Measurements from ENCODE around the gene SEMA3C.

Gene SEMA3C

GRCh38 chr7:80774843-80775242 is 144.0 kb downstream of the SEMA3C start:
- no peak for DNase-seq

- no peak for DNase-seq
Measured at GRCh38 chr7:80773787-80774508, 144.9 kb downstream of the SEMA3C start.

GRCh38 chr7:80772347-80772993 is 146.4 kb downstream of the SEMA3C start:
- no peak for DNase-seq

- DNase-seq, result peak; percentile 24
Measured at GRCh38 chr7:80771523-80771922, 147.3 kb downstream of the SEMA3C start.

- peak; percentile 58 for DNase-seq
Measured at GRCh38 chr7:80770675-80771081, 148.2 kb downstream of the SEMA3C start.

GRCh38 chr7:80770061-80770460 is 148.8 kb downstream of the SEMA3C start:
- DNase-seq, result no peak

GRCh38 chr7:80768756-80769155 is 150.1 kb downstream of the SEMA3C start:
- no peak for DNase-seq

GRCh38 chr7:80767654-80768053 is 151.2 kb downstream of the SEMA3C start:
- DNase-seq, result no peak

- DNase-seq, result no peak
Measured at GRCh38 chr7:80766724-80767123, 152.1 kb downstream of the SEMA3C start.

GRCh38 chr7:80764132-80764531 is 154.7 kb downstream of the SEMA3C start:
- no peak for DNase-seq

- DNase-seq, result no peak
Measured at GRCh38 chr7:80763704-80764103, 155.1 kb downstream of the SEMA3C start.

GRCh38 chr7:80763289-80763688 is 155.6 kb downstream of the SEMA3C start:
- DNase-seq, result no peak

GRCh38 chr7:80760292-80760691 is 158.6 kb downstream of the SEMA3C start:
- DNase-seq, result no peak

GRCh38 chr7:80752954-80753690 is 165.7 kb downstream of the SEMA3C start:
- no peak for DNase-seq

GRCh38 chr7:80749270-80749669 is 169.6 kb downstream of the SEMA3C start:
- no peak for DNase-seq

GRCh38 chr7:80748363-80749042 is 170.3 kb downstream of the SEMA3C start:
- no peak for DNase-seq

GRCh38 chr7:80740778-80741545 is 177.9 kb downstream of the SEMA3C start:
- no peak for DNase-seq

- no peak for DNase-seq
Measured at GRCh38 chr7:80736371-80737125, 182.3 kb downstream of the SEMA3C start.

- no peak for DNase-seq
Measured at GRCh38 chr7:80735330-80735729, 183.5 kb downstream of the SEMA3C start.

GRCh38 chr7:80734011-80734410 is 184.8 kb downstream of the SEMA3C start:
- no peak for DNase-seq

- no peak for DNase-seq
Measured at GRCh38 chr7:80733333-80733915, 185.4 kb downstream of the SEMA3C start.

Data from suppressor macrophage treated with lipopolysaccharide for 4 hours (primary cell).